Measurements from ENCODE around the gene RTRAF. TPM values are rescaled to one million over a fixed set of nuclear protein-coding genes. Genes with fewer than 3 reads are reported as not detected.

RTRAF gene
- total and polyA plus RNA-seq, 7 experiments from 2014 or later, result 112 to 206 (median 124) TPM

- POLR2A ChIA-PET, result no interaction called here
- Mint-ChIP-seq H3K9me3 (no peaks in the 10 kb centered on the region), H3K4me3 (no peak overlapping the region), H3K27ac (no peak overlapping the region), H3K27me3 (peaks cover 0 to 20% (median 3%) of the 10 kb centered on the region in 5 donors), H3K4me1 (peaks cover 0 to 2% (median 0%) of the 10 kb centered on the region in 7 donors), H3K36me3 (no peaks in the 10 kb centered on the region)
- Histone ChIP-seq H3K4me1 (ENCODE audit: control insufficient read depth in 2 of 2, insufficient read depth in 2 of 2, low read length in 2 of 2) (no peaks in the 10 kb centered on the region), H3K4me3 (ENCODE audit: low read length) (no peak overlapping the region), H3K36me3 (ENCODE audit: control insufficient read depth in 2 of 3, insufficient read depth in 3 of 3, low read length in 3 of 3) (no peaks in the 10 kb centered on the region), H3K9me3 (ENCODE audit: control insufficient read depth in 2 of 3, low read length in 3 of 3) (no peaks in the 10 kb centered on the region), H3K27me3 (ENCODE audit: control insufficient read depth in 2 of 2, insufficient read depth in 2 of 2, low read length in 2 of 2) (no peaks in the 10 kb centered on the region), H3K27ac (ENCODE audit: low read depth, low read length) (no peak overlapping the region)
- ATAC-seq (no peak), DNase-seq (no peak)
- CTCF ChIA-PET, result no interaction called here
- intact Hi-C loops (cut with micrococcal nuclease), result no loop called here
Measured at GRCh38 chr14:52049271-52049670, 59.9 kb downstream of the RTRAF start.

- CTCF ChIA-PET, result interaction anchor here (0.6 kb wide), 1 partner anchor 95 kb away, joined by 3 read pairs; no protein-coding TSS in a partner anchor
- Mint-ChIP-seq H3K4me1 (peaks cover 0 to 2% (median 0%) of the 10 kb centered on the region in 7 donors), H3K27me3 (peaks cover 3 to 22% (median 5%) of the 10 kb centered on the region in 5 donors), H3K9me3 (no peaks in the 10 kb centered on the region), H3K36me3 (no peaks in the 10 kb centered on the region), H3K27ac (no peak overlapping the region), H3K4me3 (no peak overlapping the region)
- intact Hi-C loops (cut with micrococcal nuclease), result no loop called here
- POLR2A ChIA-PET, result interaction anchor here (0.6 kb wide), 1 partner anchor 154 kb away, joined by 3 read pairs; no protein-coding TSS in a partner anchor
- no peak for DNase-seq
- no peaks in the 10 kb centered on the region for H3K4me1 ChIP-seq (ENCODE audit: control insufficient read depth in 2 of 2, insufficient read depth in 2 of 2, low read length in 2 of 2)
- H3K9me3 ChIP-seq (ENCODE audit: control insufficient read depth in 2 of 3, low read length in 3 of 3), result no peaks in the 10 kb centered on the region
- H3K27ac ChIP-seq (ENCODE audit: low read depth, low read length), result no peak overlapping the region
- H3K4me3 ChIP-seq (ENCODE audit: low read length), result no peak overlapping the region
- H3K27me3 ChIP-seq (ENCODE audit: control insufficient read depth in 2 of 2, insufficient read depth in 2 of 2, low read length in 2 of 2), result no peaks in the 10 kb centered on the region
- ATAC-seq, result no peak
- no peaks in the 10 kb centered on the region for H3K36me3 ChIP-seq (ENCODE audit: control insufficient read depth in 2 of 3, insufficient read depth in 3 of 3, low read length in 3 of 3)
Measured at GRCh38 chr14:52049721-52050588, 60.6 kb downstream of the RTRAF start.

- ATAC-seq, result no peak
- intact Hi-C loops (cut with micrococcal nuclease), result no loop called here
- no peak overlapping the region for H3K4me3 Mint-ChIP-seq
- H3K9me3 Mint-ChIP-seq, result no peaks in the 10 kb centered on the region
- ChIA-PET POLR2A (no interaction called here), CTCF (interaction anchor here (0.7 kb wide), 1 partner anchor 48 kb away, joined by 3 read pairs; no protein-coding TSS in a partner anchor)
- no peaks in the 10 kb centered on the region for H3K27me3 ChIP-seq (ENCODE audit: control insufficient read depth in 2 of 2, insufficient read depth in 2 of 2, low read length in 2 of 2)
- H3K27ac Mint-ChIP-seq, result no peak overlapping the region
- H3K36me3 Mint-ChIP-seq, result no peaks in the 10 kb centered on the region
- no peak for DNase-seq
- no peaks in the 10 kb centered on the region for H3K4me1 ChIP-seq (ENCODE audit: control insufficient read depth in 2 of 2, insufficient read depth in 2 of 2, low read length in 2 of 2)
- H3K9me3 ChIP-seq (ENCODE audit: control insufficient read depth in 2 of 3, low read length in 3 of 3), result no peaks in the 10 kb centered on the region
- H3K27ac ChIP-seq (ENCODE audit: low read depth, low read length), result no peak overlapping the region
- no peak overlapping the region for H3K4me3 ChIP-seq (ENCODE audit: low read length)
- no peaks in the 10 kb centered on the region for H3K36me3 ChIP-seq (ENCODE audit: control insufficient read depth in 2 of 3, insufficient read depth in 3 of 3, low read length in 3 of 3)
- peaks cover 0 to 2% (median 0%) of the 10 kb centered on the region in 7 donors for H3K4me1 Mint-ChIP-seq
- H3K27me3 Mint-ChIP-seq, result peaks cover 5 to 29% (median 10%) of the 10 kb centered on the region in 5 donors
Measured at GRCh38 chr14:52051251-52051650, 61.9 kb downstream of the RTRAF start.

GRCh38 chr14:52051871-52052270 lies 62.5 kb downstream of the RTRAF start:
- DNase-seq (no peak), ATAC-seq (no peak)
- H3K9me3 ChIP-seq (ENCODE audit: control insufficient read depth in 2 of 3, low read length in 3 of 3), result no peaks in the 10 kb centered on the region
- H3K4me3 ChIP-seq (ENCODE audit: low read length), result no peak overlapping the region
- no peaks in the 10 kb centered on the region for H3K36me3 Mint-ChIP-seq
- H3K9me3 Mint-ChIP-seq, result no peaks in the 10 kb centered on the region
- no peak overlapping the region for H3K4me3 Mint-ChIP-seq
- H3K27ac Mint-ChIP-seq, result no peak overlapping the region
- peaks cover 0 to 2% (median 0%) of the 10 kb centered on the region in 7 donors for H3K4me1 Mint-ChIP-seq
- no peaks in the 10 kb centered on the region for H3K27me3 ChIP-seq (ENCODE audit: control insufficient read depth in 2 of 2, insufficient read depth in 2 of 2, low read length in 2 of 2)
- CTCF ChIA-PET, result no interaction called here
- POLR2A ChIA-PET, result no interaction called here
- no peaks in the 10 kb centered on the region for H3K4me1 ChIP-seq (ENCODE audit: control insufficient read depth in 2 of 2, insufficient read depth in 2 of 2, low read length in 2 of 2)
- intact Hi-C loops (cut with micrococcal nuclease), result no loop called here
- peaks cover 5 to 29% (median 10%) of the 10 kb centered on the region in 5 donors for H3K27me3 Mint-ChIP-seq
- no peak overlapping the region for H3K27ac ChIP-seq (ENCODE audit: low read depth, low read length)
- no peaks in the 10 kb centered on the region for H3K36me3 ChIP-seq (ENCODE audit: control insufficient read depth in 2 of 3, insufficient read depth in 3 of 3, low read length in 3 of 3)

GRCh38 chr14:52052288-52052943 lies 63.1 kb downstream of the RTRAF start:
- POLR2A ChIA-PET, result no interaction called here
- Mint-ChIP-seq H3K27me3 (peaks cover 5 to 28% (median 10%) of the 10 kb centered on the region in 5 donors), H3K9me3 (no peaks in the 10 kb centered on the region), H3K27ac (no peak overlapping the region), H3K4me1 (peaks cover 0 to 2% (median 0%) of the 10 kb centered on the region in 7 donors), H3K4me3 (no peak overlapping the region), H3K36me3 (no peaks in the 10 kb centered on the region)
- CTCF ChIA-PET, result no interaction called here
- no peaks in the 10 kb centered on the region for H3K4me1 ChIP-seq (ENCODE audit: control insufficient read depth in 2 of 2, insufficient read depth in 2 of 2, low read length in 2 of 2)
- H3K27ac ChIP-seq (ENCODE audit: low read depth, low read length), result no peak overlapping the region
- no peaks in the 10 kb centered on the region for H3K27me3 ChIP-seq (ENCODE audit: control insufficient read depth in 2 of 2, insufficient read depth in 2 of 2, low read length in 2 of 2)
- ATAC-seq (no peak), DNase-seq (no peak)
- no peak overlapping the region for H3K4me3 ChIP-seq (ENCODE audit: low read length)
- intact Hi-C loops (cut with micrococcal nuclease), result no loop called here
- no peaks in the 10 kb centered on the region for H3K9me3 ChIP-seq (ENCODE audit: control insufficient read depth in 2 of 3, low read length in 3 of 3)
- H3K36me3 ChIP-seq (ENCODE audit: control insufficient read depth in 2 of 3, insufficient read depth in 3 of 3, low read length in 3 of 3), result no peaks in the 10 kb centered on the region

GRCh38 chr14:52053044-52053443 lies 63.7 kb downstream of the RTRAF start:
- Mint-ChIP-seq H3K27ac (no peak overlapping the region), H3K9me3 (no peaks in the 10 kb centered on the region), H3K4me1 (peaks cover 0 to 2% (median 0%) of the 10 kb centered on the region in 7 donors), H3K27me3 (peaks cover 5 to 27% (median 10%) of the 10 kb centered on the region in 5 donors), H3K4me3 (no peak overlapping the region), H3K36me3 (no peaks in the 10 kb centered on the region)
- Histone ChIP-seq H3K9me3 (ENCODE audit: control insufficient read depth in 2 of 3, low read length in 3 of 3) (no peaks in the 10 kb centered on the region), H3K27me3 (ENCODE audit: control insufficient read depth in 2 of 2, insufficient read depth in 2 of 2, low read length in 2 of 2) (no peaks in the 10 kb centered on the region), H3K4me3 (ENCODE audit: low read length) (no peak overlapping the region), H3K27ac (ENCODE audit: low read depth, low read length) (no peak overlapping the region), H3K4me1 (ENCODE audit: control insufficient read depth in 2 of 2, insufficient read depth in 2 of 2, low read length in 2 of 2) (no peaks in the 10 kb centered on the region), H3K36me3 (ENCODE audit: control insufficient read depth in 2 of 3, insufficient read depth in 3 of 3, low read length in 3 of 3) (no peaks in the 10 kb centered on the region)
- DNase-seq (no peak), ATAC-seq (no peak)
- intact Hi-C loops (cut with micrococcal nuclease), result no loop called here
- POLR2A ChIA-PET, result no interaction called here
- CTCF ChIA-PET, result no interaction called here
